GM21723 (cell line): ENCODE measurements around the gene ADCYAP1.
A peak's percentile ranks its signal among the peaks of the same experiment; 100 is the strongest.
"Not testable (repeated sequence)": the region's sequence is repeated elsewhere in the genome, so short reads cannot be mapped to it uniquely, and the experiment has no call there.

ENCODE experiments used
- ATAC-seq: cut with Tn5 transposase; IDR thresholded peaks from one replicate; pipeline ENCODE4 v1.9.1; 2021; ENCODE audit warnings: mild to moderate bottlenecking, moderate library complexity; ENCODE audit not compliant: unreplicated experiment

The ADCYAP1 gene

GRCh38 chr18:904218-905090 lies at the start of gene ADCYAP1:
Gene ADCYAP1, plus strand, starts transcription at chr18:904871. Its CDS starts 516 bp downstream, at chr18:905387.
- no peak for ATAC-seq

DNA sequence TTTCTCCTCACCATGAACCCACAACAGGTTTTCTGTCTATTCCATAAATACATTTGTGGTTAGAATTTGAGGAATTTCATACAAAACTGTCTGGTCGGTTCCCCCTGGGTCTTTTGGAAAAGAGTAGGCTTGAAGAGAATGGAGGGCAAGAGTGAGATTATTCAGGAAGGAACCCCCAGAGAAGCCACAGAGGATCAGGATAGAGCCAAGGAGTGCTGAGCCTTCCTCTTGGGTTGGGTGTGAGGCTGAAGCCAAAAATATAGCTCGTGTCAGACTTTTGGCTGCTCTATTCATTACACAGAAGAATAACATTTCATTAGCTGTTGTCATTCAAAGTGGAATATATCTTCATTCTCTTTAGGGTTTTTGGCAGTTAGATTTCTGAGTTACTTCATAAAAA lies 46.7 kb upstream of the ADCYAP1 start:
- no peak for ATAC-seq

GRCh38 chr18:864872-865273 lies 39.8 kb upstream of the ADCYAP1 start:
- ATAC-seq = peak; percentile 97

DNA sequence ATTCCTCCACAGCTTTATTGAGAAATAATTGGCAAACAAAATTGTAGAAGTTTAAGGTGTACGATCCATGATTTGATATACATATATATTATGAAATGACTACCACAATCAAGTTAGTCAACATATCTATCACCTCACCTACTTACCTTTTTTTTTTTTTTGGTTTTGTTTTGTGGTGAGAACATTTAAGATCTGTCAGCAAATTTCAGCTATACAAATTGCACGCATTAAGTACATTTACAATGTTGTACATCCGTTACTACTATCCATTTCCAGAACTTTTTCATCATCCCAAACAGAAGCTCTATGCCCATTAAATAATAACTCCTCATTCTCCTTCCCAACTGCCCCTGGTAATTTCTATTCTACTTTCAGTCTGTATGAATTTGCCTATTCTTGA lies 37.4 kb upstream of the ADCYAP1 start:
- ATAC-seq = no peak

GRCh38 chr18:873426-873825 lies 31.2 kb upstream of the ADCYAP1 start:
- not testable (repeated sequence) for ATAC-seq

GRCh38 chr18:875912-876311 lies 28.8 kb upstream of the ADCYAP1 start:
- ATAC-seq = no peak

- no peak for ATAC-seq
These were observed 27.4 kb upstream of the ADCYAP1 start for GRCh38 chr18:877238-877637.

GRCh38 chr18:886076-886475 lies 18.6 kb upstream of the ADCYAP1 start:
- no peak for ATAC-seq

GRCh38 chr18:887716-888115 lies 17.0 kb upstream of the ADCYAP1 start:
- ATAC-seq = no peak

DNA sequence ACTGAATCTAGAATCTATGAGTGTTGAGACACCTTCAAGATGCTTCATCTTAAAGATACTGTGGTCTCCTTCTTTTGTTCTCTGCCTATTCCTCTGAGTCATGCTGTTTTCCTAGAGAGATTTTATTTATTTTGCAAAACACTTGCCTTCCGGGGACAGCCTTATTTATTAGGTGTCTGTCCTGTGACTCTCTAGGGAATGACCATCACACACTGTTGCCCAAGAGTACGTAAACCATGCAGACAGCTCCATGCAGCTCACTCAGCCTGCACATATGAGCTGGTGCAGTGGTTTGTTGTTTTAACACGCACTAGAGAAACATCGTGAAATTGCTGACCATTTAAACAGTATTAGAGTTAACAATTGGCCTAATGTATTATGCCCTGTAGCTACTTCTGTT lies 12.4 kb upstream of the ADCYAP1 start:
- ATAC-seq = no peak

DNA sequence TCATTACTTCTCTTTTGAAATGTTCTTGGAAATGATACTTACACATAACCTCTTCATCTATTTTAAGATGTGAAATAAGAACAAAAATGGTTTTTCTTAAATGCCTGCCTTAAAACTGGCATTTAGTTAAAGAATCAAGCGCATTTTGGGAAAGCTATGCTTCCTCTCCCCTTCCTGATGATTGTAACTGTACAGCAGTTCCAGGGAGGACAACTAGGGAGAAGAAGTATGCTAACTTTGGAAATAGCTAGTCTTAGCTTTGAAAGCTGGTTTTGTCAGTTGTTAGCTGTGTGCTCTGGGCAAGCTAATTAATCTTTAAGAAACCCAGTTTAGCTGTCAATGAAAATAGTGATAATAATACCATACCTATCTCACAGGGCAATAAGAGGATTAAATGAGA lies 8.4 kb upstream of the ADCYAP1 start:
- ATAC-seq = no peak

DNA sequence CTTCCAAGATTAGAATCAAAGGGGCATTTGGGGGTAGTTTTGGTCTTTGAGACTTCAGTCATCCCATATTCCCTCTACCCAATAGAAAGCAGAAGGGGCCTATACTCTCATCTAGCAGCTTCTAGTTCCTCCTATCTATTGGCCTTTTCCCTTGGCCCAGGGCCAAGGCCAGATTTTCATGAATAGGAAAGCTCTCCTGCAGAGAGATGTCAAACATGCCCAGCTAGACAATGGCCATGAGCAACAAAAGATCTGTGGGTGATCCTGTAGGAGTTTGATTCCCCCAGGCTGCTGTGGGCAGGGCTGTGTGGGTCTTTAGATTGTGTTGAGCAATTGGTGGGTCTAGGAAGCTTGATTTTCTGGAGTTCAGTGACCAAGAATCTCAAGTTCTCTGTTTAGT lies 2.9 kb upstream of the ADCYAP1 start:
- no peak for ATAC-seq

GRCh38 chr18:902229-902628 lies 2.4 kb upstream of the ADCYAP1 start:
- ATAC-seq = no peak

- ATAC-seq = no peak
These were observed 970 bp upstream of the ADCYAP1 start for GRCh38 chr18:903701-904100.

GRCh38 chr18:905307-905947 lies 756 bp downstream of the ADCYAP1 start:
- no peak for ATAC-seq

DNA sequence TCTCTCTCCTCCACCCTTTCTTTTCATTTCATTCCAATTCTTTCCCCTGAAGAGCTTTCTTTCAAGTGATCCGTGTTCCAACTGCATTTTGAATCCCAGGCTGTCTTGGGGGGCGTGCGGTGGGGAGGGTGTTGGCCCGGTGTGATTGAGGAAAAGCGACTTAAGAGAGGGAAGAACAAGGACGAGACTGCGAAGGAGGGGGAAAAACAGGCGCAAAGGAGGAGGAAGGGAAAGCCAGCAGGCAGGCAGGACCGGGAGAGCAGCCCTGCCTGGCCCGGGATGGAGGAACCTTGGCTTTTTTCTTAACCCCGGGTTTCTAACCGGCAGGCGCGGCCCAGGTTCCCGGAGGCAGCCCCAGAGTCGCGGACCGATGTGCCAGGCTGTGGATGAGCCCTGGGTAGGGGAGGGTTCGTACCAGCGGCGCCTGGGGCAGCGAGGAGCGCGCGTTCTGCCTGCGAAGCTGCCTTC lies 1.3 kb downstream of the ADCYAP1 start:
- no peak for ATAC-seq

DNA sequence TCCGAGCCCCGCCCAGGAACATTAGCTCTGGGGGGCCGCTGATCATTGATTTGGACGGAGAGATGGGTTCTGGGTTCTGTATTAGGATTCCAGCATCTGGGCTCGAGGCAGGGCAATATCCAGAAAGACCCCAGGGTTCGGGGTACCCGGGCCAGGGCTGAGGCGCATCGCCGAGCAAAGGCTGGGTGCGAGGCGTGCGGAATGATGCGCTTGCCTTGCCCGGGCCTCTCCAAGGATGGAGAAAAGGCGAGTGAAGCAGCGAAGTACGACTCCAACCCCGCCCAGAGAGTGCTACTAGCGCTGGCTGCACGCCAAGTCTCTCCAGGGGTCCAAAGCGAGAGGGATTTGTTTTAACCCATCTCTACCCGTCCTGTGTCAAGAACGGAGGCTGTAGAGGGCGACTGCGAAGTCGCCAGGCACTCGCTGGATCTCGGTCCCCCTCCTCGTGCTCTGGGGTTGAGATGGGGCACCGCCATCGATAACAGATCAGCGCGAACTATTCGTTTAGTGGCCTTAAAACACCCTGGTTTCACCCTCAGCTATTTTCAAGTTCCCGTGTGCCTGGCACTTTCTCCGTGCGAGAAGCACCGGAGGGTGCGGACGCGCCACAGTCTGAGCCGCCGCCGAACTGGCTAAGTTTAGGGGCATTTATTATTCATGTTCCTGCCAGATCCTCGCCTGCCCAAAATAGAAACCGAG lies 1.9 kb downstream of the ADCYAP1 start:
- ATAC-seq = no peak

DNA sequence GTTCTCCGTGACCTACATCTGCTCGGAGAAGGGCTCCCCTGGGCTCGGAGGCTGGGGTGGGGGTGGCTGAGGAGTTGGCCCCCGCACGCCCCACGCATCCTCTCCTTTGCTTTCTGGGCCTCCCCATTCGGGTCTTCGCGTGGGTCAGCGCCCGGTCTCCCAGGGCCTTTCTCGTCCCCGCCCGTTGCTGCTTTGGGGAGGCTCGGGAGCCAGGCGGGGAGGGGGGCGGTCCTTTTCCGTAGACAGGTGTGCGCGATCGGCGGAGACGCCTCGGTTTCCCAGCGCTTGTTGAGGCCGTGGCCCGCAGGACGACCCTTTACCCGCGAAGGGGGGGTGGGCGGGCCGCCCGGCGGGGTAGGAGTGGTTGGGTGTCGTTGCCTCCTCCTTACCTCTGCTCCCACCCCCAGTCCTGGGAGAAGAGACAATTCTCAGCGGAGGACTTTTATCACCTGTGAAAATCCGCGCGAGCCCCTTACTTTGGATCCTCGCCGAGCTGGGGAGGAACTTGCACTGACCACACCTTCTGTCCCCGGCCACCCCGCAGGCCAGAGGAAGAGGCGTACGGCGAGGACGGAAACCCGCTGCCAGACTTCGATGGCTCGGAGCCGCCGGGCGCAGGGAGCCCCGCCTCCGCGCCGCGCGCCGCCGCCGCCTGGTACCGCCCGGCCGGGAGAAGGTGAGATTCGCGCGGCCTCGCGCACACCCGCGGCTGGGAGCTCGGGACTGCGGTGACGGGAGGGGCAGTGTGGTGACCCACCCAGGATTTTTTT lies 2.6 kb downstream of the ADCYAP1 start:
- ATAC-seq = no peak

DNA sequence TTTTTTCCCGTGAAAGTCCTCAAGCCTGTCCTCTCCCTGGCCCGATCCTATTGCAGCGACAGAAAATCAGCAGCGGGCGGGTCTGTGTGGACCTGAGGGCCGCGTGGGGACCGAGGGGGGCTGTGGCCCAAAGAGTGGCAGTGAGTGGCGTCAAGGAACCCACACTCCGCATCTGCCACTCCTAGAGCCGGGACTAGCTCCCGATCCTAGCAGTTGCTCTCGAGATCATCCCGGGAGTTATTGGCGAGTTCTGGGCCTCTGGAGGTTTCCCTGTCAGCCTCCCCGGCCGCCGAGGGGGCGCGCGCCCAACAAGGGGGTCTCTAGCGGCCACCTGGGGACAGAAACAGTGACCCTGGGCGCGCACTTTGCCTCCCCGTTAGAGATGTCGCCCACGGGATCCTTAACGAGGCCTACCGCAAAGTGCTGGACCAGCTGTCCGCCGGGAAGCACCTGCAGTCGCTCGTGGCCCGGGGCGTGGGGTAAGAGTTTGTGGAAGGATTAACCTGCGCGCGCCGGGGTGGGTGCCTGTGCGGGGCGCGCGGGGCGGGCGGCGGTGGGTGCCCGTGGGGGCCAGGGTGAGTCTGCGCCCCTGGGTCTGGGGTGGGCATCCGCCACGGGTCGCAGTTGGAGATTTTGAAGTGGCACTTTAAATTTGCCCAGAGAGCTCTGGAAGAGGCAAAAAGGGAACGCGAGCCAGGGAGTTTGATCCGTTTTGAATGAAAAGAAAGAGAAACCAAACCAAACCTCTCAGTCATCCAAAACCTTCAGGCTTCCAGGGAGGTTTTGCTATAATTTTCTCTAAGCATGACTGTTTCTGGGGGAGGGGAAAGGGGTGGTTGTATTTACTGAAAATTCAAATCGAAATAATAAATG lies 3.5 kb downstream of the ADCYAP1 start:
- no peak for ATAC-seq
